HG02759 (cell line): ENCODE data around the gene PARP16.
"Not testable (repeated sequence)": the region's sequence is repeated elsewhere in the genome, so short reads cannot be mapped to it uniquely, and the experiment has no call there.

ENCODE experiments used
- ATAC-seq: cut with Tn5 transposase; IDR thresholded peaks from one replicate; pipeline ENCODE4 v1.9.1; 2021; ENCODE audit warnings: mild to moderate bottlenecking, moderate library complexity; ENCODE audit not compliant: unreplicated experiment

PARP16 gene

GRCh38 chr15:65245096-65245856 lies 41.4 kb downstream of the PARP16 start:
- ATAC-seq, result no peak

- ATAC-seq, result no peak
These were observed 42.0 kb downstream of the PARP16 start for GRCh38 chr15:65244638-65245037.

GRCh38 chr15:65236443-65236842 lies 50.2 kb downstream of the PARP16 start:
- ATAC-seq, result not testable (repeated sequence)

GRCh38 chr15:65233696-65234095 lies 53.0 kb downstream of the PARP16 start:
- ATAC-seq, result no peak

GRCh38 chr15:65232520-65232919 lies 54.2 kb downstream of the PARP16 start:
- ATAC-seq, result no peak

- ATAC-seq, result no peak
These were observed 55.4 kb downstream of the PARP16 start for GRCh38 chr15:65231306-65231705.

GRCh38 chr15:65226901-65227300 lies 59.8 kb downstream of the PARP16 start:
- not testable (repeated sequence) for ATAC-seq

- ATAC-seq, result no peak
These were observed 60.5 kb downstream of the PARP16 start for GRCh38 chr15:65226221-65226620.

- no peak for ATAC-seq
These were observed 62.7 kb downstream of the PARP16 start for GRCh38 chr15:65223996-65224395.

GRCh38 chr15:65222891-65223290 lies 63.8 kb downstream of the PARP16 start:
- ATAC-seq, result no peak

GRCh38 chr15:65221697-65222096 lies 65.0 kb downstream of the PARP16 start:
- no peak for ATAC-seq

- no peak for ATAC-seq
These were observed 67.5 kb downstream of the PARP16 start for GRCh38 chr15:65219137-65219536.

- ATAC-seq, result no peak
These were observed 68.9 kb downstream of the PARP16 start for GRCh38 chr15:65217526-65218482.

GRCh38 chr15:65215496-65215895 lies 71.2 kb downstream of the PARP16 start:
- ATAC-seq, result no peak

GRCh38 chr15:65214010-65214409 lies 72.7 kb downstream of the PARP16 start:
- no peak for ATAC-seq

GRCh38 chr15:65213241-65213640 lies 73.4 kb downstream of the PARP16 start:
- no peak for ATAC-seq

GRCh38 chr15:65212097-65212496 lies 74.6 kb downstream of the PARP16 start:
- no peak for ATAC-seq

- no peak for ATAC-seq
These were observed 75.2 kb downstream of the PARP16 start for GRCh38 chr15:65211482-65211982.

GRCh38 chr15:65210770-65211481 lies 75.8 kb downstream of the PARP16 start, which contains the start of gene CILP:
CILP (minus strand) TSS chr15:65211473; CDS start chr15:65209755, 1,718 bp downstream.
- no peak for ATAC-seq

- ATAC-seq, result no peak
These were observed 76.7 kb downstream of the PARP16 start for GRCh38 chr15:65209701-65210643.
